UCSD-AML1 (cell line): ENCODE results near the gene C13orf46.
A peak's percentile ranks its signal among the peaks of the same experiment; 100 is the strongest.
"Not testable (repeated sequence)": the region's sequence is repeated elsewhere in the genome, so short reads cannot be mapped to it uniquely, and the experiment has no call there.

Experiments
- DNase-seq: peaks from one replicate; lab custom pipeline; 2025; ENCODE audit not compliant: unreplicated experiment; lab: John Stamatoyannopoulos, UW

The C13orf46 gene

GRCh38 chr13:113973218-113974164 is at the start of gene C13orf46:
Gene C13orf46, minus strand, starts transcription at chr13:113974076. Its CDS starts 79 bp downstream, at chr13:113973997.
- no peak for DNase-seq

- DNase-seq = no peak
Observed at GRCh38 chr13:114022876-114023275, 49.0 kb upstream of the C13orf46 start.

DNA sequence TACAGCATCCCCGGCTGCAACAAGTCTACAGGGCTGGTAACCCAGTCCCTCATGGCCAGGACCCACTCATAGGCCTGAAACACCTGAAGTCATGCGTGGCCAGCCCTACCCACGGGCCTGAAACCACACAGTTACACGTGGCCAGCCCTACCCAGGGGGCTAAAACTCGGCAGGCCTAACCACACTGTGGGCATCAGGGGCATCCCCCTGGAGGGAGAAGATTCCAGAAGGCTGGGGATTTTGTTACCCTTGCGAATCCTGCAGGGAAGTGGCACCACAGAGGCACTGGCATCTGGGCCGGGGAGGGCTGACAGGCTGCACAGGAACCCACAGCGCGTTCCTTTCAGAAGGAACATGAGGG is 48.4 kb upstream of the C13orf46 start:
- DNase-seq = no peak

DNA sequence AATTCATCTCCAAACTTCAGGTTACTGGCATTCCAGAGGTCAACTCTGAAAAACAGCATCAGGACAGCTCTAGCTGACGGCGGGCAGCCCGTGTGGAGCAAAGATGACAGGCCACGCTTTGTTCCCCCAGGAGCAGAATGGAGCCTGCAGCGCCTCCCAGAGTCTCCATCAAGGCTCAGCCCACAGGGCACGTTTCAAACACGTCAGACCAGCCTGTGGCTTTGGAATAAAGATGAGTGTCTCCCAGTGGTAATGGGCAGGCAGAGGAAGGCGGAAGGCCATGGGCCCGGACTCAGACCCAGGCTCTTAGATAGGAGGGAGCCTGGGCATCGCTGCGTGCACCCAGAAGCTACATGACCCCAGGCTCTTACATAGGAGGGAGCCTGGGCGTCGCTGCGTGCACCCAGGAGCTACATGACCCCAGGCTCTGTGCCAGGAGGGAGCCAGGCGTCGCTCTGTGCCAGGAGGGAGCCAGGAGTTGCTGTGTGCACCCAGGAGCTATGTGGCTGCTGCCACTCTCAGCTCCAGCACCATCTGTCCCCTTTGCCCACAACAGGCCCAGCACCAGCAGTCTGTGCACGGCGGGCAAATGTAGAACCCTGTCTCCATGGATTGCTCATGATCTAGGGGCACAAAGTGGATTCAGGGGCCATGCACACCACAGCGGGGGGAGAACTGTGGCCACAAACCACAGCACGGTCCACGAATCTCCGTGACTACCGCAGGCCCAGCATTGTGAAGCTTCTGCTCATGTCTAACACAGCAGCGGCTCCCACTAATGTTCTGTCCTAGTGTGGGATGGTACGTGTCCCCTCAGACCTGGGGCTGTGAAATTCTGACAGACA is 47.8 kb upstream of the C13orf46 start:
- no peak for DNase-seq

- no peak for DNase-seq
Observed at GRCh38 chr13:114020750-114021463, 47.0 kb upstream of the C13orf46 start.

DNA sequence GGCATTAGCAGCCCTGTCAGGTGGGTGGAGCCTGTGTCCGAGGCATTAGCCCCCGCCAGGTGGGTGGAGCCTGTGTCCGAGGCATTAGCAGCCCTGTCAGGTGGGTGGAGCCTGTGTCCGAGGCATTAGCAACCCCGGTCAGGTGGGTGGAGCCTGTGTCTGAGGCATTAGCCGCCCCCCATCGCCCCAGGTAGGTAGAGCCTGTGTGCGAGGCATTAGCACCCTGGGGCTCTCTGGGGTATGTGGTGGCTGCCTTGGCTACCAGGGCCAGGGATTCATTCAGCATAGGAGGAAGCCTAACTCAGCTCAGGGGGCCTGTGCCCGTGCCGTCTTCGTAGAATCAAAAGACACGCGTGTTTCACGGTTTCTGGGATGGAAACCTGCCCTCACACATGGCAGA is 46.3 kb upstream of the C13orf46 start:
- DNase-seq = not testable (repeated sequence)

- DNase-seq = no peak
Observed at GRCh38 chr13:114019367-114019766, 45.5 kb upstream of the C13orf46 start.

- no peak for DNase-seq
Observed at GRCh38 chr13:114018461-114019055, 44.7 kb upstream of the C13orf46 start.

GRCh38 chr13:114017966-114018365 is 44.1 kb upstream of the C13orf46 start:
- DNase-seq = no peak

- peak; percentile 25 for DNase-seq
Observed at GRCh38 chr13:114017028-114017630, 43.3 kb upstream of the C13orf46 start.

- no peak for DNase-seq
Observed at GRCh38 chr13:114016321-114017027, 42.6 kb upstream of the C13orf46 start.

- no peak for DNase-seq
Observed at GRCh38 chr13:114015969-114016295, 42.1 kb upstream of the C13orf46 start.

GRCh38 chr13:114015111-114015968 is 41.5 kb upstream of the C13orf46 start:
- DNase-seq = no peak

DNA sequence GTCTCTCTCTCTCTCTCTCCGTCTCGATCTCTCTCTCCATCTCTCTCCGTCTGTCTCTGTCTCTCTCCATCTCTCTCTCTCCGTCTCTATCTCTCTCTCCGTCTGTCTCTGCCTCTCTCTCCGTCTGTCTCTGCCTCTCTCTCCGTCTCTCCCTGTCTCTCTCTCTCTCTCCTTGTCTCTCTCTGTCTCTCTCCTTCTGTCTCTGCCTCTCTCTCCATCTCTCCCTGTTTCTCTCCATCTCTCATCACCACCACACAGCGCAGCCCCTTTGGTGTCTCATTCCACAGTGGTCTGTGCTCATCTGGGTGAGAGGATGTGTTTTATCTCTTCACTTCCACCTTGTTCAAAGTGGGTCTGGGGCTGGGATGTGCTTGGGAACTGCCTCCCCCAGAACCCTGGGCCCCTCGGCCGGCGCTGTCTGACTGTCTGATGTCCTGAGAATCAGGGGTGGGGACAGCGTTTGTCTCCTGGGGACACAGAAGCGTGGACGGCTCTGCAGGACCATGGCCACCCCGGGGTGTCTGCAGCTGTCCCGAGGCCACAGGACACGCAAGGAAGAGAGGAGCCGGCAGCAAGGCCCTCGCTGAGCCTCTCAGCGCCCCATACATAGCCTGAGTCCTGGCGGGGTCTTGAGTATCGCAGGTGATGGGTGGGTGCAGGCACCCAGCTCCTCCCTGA is 40.2 kb upstream of the C13orf46 start:
- DNase-seq = no peak

GRCh38 chr13:114013336-114013735 is 39.5 kb upstream of the C13orf46 start:
- no peak for DNase-seq

- DNase-seq = no peak
Observed at GRCh38 chr13:114012921-114013320, 39.0 kb upstream of the C13orf46 start.

- DNase-seq = no peak
Observed at GRCh38 chr13:114012141-114012540, 38.3 kb upstream of the C13orf46 start.

DNA sequence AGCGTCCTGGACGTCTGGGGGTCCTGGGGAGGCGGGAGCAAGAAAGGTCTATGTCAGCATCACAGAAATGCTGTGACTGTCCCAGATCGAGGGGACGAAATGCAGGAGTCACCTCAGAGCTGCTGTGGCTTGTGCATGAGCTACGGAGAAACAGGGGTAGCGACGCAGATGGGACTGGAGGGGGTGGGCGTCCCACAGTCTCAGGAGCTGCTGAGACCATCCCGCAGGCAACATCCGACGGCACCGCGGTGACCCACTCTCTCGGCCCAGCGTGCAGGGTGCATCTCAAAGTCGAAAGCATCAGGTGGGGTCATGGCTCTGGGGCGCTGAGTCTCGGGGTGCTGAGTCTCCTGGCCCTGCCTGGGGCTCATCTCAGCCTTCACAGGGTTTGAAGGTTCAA is 37.4 kb upstream of the C13orf46 start:
- no peak for DNase-seq
